Liver (tissue), 9 donors: Measurements from ENCODE around the gene FOXK1. TPM values are rescaled to one million over a fixed set of nuclear protein-coding genes. Genes with fewer than 3 reads are reported as not detected.

Experiments used
- DNase-seq: peaks from one replicate; pipeline ENCODE4 v3.0.0-alpha.2; 2017; ENCODE audit warnings: low spot score
- H3K27ac ChIP-seq, 2 donors: one replicate each; pipeline ENCODE4 v1.7.0; 2013; ENCODE audit warnings: inconsistent platforms in 2 of 2, low read length in 2 of 2, control low read depth in 1 of 2, low read depth in 1 of 2, mild to moderate bottlenecking in 1 of 2
- H3K27me3 ChIP-seq, 4 donors: one replicate each; pipeline versions ENCODE4 v1.6.1 to v1.7.0; 2013; ENCODE audit warnings: low read length in 3 of 4, inconsistent platforms in 1 of 4, mild to moderate bottlenecking in 1 of 4, moderate library complexity in 1 of 4; ENCODE audit not compliant: control insufficient read depth in 4 of 4, insufficient read depth in 4 of 4
- H3K36me3 ChIP-seq, 4 donors: one replicate each; pipeline versions ENCODE4 v1.6.1 to v1.7.0; 2013; ENCODE audit warnings: low read length in 3 of 4, mild to moderate bottlenecking in 3 of 4, low read depth in 1 of 4, moderate library complexity in 1 of 4; ENCODE audit not compliant: control insufficient read depth in 4 of 4, insufficient read depth in 3 of 4
- H3K4me1 ChIP-seq, 4 donors: one replicate each; pipeline versions ENCODE4 v1.6.1 to v1.7.0; 2013; ENCODE audit warnings: low read length in 3 of 4, mild to moderate bottlenecking in 3 of 4, moderate library complexity in 1 of 4; ENCODE audit not compliant: control insufficient read depth in 4 of 4, insufficient read depth in 4 of 4
- H3K4me3 ChIP-seq, 3 donors: one replicate each; pipeline versions ENCODE4 v1.6.1 to v1.7.0; 2013; ENCODE audit warnings: low read length in 3 of 3, control low read depth in 1 of 3, low read depth in 1 of 3, mild to moderate bottlenecking in 1 of 3
- H3K9ac ChIP-seq, 2 donors: one replicate each; pipeline ENCODE4 v1.7.0; 2013; ENCODE audit warnings: low read length in 2 of 2, mild to moderate bottlenecking in 2 of 2, moderate library complexity in 2 of 2, control low read depth in 1 of 2, low read depth in 1 of 2
- H3K9me3 ChIP-seq, 4 donors: one replicate each; pipeline versions ENCODE4 v1.6.1 to v1.7.0; 2013; ENCODE audit warnings: low read length in 3 of 4; ENCODE audit not compliant: control insufficient read depth in 4 of 4
- EGR1 ChIP-seq, 2 donors: IDR thresholded peaks; 2 replicates each; pipeline ENCODE4 v1.6.1; 2016 to 2018; ENCODE audit warnings: antibody characterized with exemption in 2 of 2, low read depth in 2 of 2
- FOXA1 ChIP-seq: IDR thresholded peaks from 2 replicates; pipeline ENCODE4 v1.6.1; 2016; ENCODE audit warnings: antibody characterized with exemption
- FOXA2 ChIP-seq: IDR thresholded peaks from 2 replicates; pipeline ENCODE4 v1.6.1; 2016; ENCODE audit warnings: antibody characterized with exemption
- GABPA ChIP-seq, 2 donors: IDR thresholded peaks in 1 of 2; conservative IDR thresholded peaks in 1 of 2; 2 replicates each; pipeline ENCODE4 v1.6.1; 2016; ENCODE audit warnings: antibody characterized with exemption in 2 of 2, mild to moderate bottlenecking in 1 of 2, moderate library complexity in 1 of 2
- HNF4A ChIP-seq, 2 donors: conservative IDR thresholded peaks; 2 replicates each; pipeline ENCODE4 v1.6.1; 2016; ENCODE audit warnings: antibody characterized with exemption in 2 of 2, mild to moderate bottlenecking in 2 of 2
- HNF4G ChIP-seq: IDR thresholded peaks from 2 replicates; pipeline ENCODE4 v1.6.1; 2016; ENCODE audit warnings: antibody characterized with exemption
- JUND ChIP-seq, 2 donors: IDR thresholded peaks; 2 replicates each; pipeline ENCODE4 v1.6.1; 2016; ENCODE audit warnings: antibody characterized with exemption in 2 of 2
- NR2F2 ChIP-seq: IDR thresholded peaks from 2 replicates; pipeline ENCODE4 v1.6.1; 2016; ENCODE audit warnings: antibody characterized with exemption
- RAD21 ChIP-seq, 2 donors: IDR thresholded peaks; 2 replicates each; pipeline ENCODE4 v1.6.1; 2016; ENCODE audit warnings: antibody characterized with exemption in 2 of 2, mild to moderate bottlenecking in 2 of 2
- RXRA ChIP-seq, 2 donors: IDR thresholded peaks; 2 replicates each; pipeline ENCODE4 v1.6.1; 2017 to 2018; ENCODE audit warnings: antibody characterized with exemption in 2 of 2, mild to moderate bottlenecking in 1 of 2
- SP1 ChIP-seq: IDR thresholded peaks from 2 replicates; pipeline ENCODE4 v1.6.1; 2018; ENCODE audit warnings: antibody characterized with exemption, mild to moderate bottlenecking
- TAF1 ChIP-seq: conservative IDR thresholded peaks from 2 replicates; pipeline ENCODE4 v1.6.1; 2016; ENCODE audit warnings: antibody characterized with exemption, mild to moderate bottlenecking
- YY1 ChIP-seq: IDR thresholded peaks from 2 replicates; pipeline ENCODE4 v1.6.1; 2016; ENCODE audit warnings: antibody characterized with exemption, mild to moderate bottlenecking
- WGBS: extraction: QIAGEN DNeasy Blood & Tissue Kit; methylation state at CpG from one replicate; pipeline ENCODE4 v1.1.7; 2013; 5-methylcytosine and 5-hydroxymethylcytosine counted together
- polyA plus RNA-seq, 2 donors: library from polyadenylated mRNA; stranded (reverse) in 1 of 2; unstranded in 1 of 2; fragments of 200-250 nt in 1 of 2; fragments of >200 nt in 1 of 2; fragmentation: Nextera tagmentation in 1 of 2; extraction: Ambion mirVana in 1 of 2; gene quantifications; one replicate each; pipeline versions ENCODE4 v1.2.1 to v1.2.3, GENCODE V29; 2013 to 2015
- total RNA-seq, 2 donors: library from RNA; depleted of rRNA; stranded (reverse); fragments of >200 nt; gene quantifications; one replicate each; pipeline ENCODE4 v1.2.3, GENCODE V29; 2014
- TF ChIP-seq, protein P1 (sequence below): IDR thresholded peaks from 2 replicates; pipeline ENCODE4 v1.6.1; 2016; ENCODE audit warnings: antibody characterized with exemption
- TF ChIP-seq, protein P2 (sequence below): IDR thresholded peaks from 2 replicates; pipeline ENCODE4 v1.6.1; 2016; ENCODE audit warnings: antibody characterized with exemption
- TF ChIP-seq, protein P3 (sequence below): fragments of 150-350 bp; IDR thresholded peaks from 2 replicates; pipeline ENCODE4 v1.5.1; 2017; ENCODE audit warnings: improper control_type of control experiment, low read depth, low read length; ENCODE audit not compliant: missing input control
- TF ChIP-seq, protein P4 (sequence below): IDR thresholded peaks from 2 replicates; pipeline ENCODE4 v1.6.1; 2016; ENCODE audit warnings: antibody characterized with exemption, mild to moderate bottlenecking
- donor health status: healthy.
- donor health status: healthy.
- donor health status: healthy.
- donor health status: healthy.
- donor health status: healthy.

Gene FOXK1
- total and polyA plus RNA-seq, 4 donors: 1.2 to 8.5 (median 4.4) TPM

DNA sequence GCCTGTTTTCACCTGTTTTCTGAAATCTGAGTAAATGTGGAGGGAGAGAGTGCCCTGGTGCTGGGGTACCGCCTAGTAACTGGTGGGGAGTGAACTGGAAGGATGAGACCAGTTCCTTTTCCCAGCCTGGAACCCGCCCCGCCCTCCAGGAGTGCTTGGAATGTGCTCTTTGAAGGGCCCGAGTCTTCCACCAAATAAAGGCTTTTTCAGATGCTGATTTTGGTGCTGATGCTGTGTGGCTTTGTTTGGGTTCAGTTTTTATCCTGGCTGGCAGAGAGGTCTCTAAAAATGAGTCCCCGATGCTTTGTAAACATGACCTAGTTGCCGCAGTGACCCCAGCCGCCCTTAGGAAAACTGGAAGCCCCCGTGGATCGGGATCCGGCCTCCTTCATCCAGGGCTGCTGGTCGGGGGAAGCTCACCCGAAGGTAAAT lies 25.9 kb downstream of the FOXK1 start:
- Histone ChIP-seq H3K9ac (no peak overlapping the region), H3K4me1 (peaks cover 3 to 14% (median 9%) of the 10 kb centered on the region in 4 donors), H3K9me3 (no peaks in the 10 kb centered on the region), H3K27me3 (no peaks in the 10 kb centered on the region), H3K36me3 (no peaks in the 10 kb centered on the region), H3K27ac (no peak overlapping the region), H3K4me3 (no peak overlapping the region)
- no peak for DNase-seq
- no peak for TF ChIP-seq YY1
- TF ChIP-seq FOXA1: no peak
- 83% methylated on average over 12 of the region's 12 CpGs for WGBS

DNA sequence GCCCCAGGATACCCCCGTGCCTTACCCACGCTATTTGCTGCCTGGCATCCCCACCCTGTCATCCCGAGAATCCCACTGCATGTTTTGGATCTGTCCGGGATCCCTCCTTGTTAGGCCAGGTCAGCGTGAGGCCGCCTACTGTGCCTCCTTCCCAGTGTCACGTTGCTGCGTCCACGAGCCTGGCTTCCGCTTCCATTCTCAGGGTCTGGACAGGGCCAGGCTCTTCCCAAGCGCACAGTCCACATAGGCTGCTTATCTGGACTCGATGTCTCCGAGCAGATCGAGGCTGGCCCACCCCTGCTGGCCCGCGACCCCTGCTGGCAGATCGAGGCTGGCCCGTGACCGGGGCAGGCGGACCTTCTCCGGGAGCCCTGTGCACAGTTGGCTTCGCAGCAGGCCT lies 27.1 kb downstream of the FOXK1 start:
- DNase-seq: no peak
- no peak overlapping the region for H3K4me3 ChIP-seq
- H3K36me3 ChIP-seq: no peaks in the 10 kb centered on the region
- H3K27me3 ChIP-seq: no peaks in the 10 kb centered on the region
- H3K9me3 ChIP-seq: no peaks in the 10 kb centered on the region
- WGBS: 87% methylated on average over 22 of the region's 22 CpGs
- no peak overlapping the region for H3K27ac ChIP-seq
- TF ChIP-seq, protein P1, sequence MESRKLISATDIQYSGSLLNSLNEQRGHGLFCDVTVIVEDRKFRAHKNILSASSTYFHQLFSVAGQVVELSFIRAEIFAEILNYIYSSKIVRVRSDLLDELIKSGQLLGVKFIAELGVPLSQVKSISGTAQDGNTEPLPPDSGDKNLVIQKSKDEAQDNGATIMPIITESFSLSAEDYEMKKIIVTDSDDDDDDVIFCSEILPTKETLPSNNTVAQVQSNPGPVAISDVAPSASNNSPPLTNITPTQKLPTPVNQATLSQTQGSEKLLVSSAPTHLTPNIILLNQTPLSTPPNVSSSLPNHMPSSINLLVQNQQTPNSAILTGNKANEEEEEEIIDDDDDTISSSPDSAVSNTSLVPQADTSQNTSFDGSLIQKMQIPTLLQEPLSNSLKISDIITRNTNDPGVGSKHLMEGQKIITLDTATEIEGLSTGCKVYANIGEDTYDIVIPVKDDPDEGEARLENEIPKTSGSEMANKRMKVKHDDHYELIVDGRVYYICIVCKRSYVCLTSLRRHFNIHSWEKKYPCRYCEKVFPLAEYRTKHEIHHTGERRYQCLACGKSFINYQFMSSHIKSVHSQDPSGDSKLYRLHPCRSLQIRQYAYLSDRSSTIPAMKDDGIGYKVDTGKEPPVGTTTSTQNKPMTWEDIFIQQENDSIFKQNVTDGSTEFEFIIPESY: no peak
- TF ChIP-seq RAD21 (IDR thresholded peaks at IDR 0.05): no peak
- no peak for TF ChIP-seq FOXA1
- no peak for TF ChIP-seq TAF1
- no peak for TF ChIP-seq YY1
- no peak for TF ChIP-seq SP1
- no peak for TF ChIP-seq EGR1 (IDR thresholded peaks at IDR 0.05; ENCODE audit: low read depth in 2 of 2)
- TF ChIP-seq, protein P2, sequence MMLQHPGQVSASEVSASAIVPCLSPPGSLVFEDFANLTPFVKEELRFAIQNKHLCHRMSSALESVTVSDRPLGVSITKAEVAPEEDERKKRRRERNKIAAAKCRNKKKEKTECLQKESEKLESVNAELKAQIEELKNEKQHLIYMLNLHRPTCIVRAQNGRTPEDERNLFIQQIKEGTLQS: no peak
- no peak for TF ChIP-seq GABPA (IDR thresholded peaks at IDR 0.05 in 1 of 2, conservative IDR thresholded peaks at IDR 0.05 in 1 of 2)
- TF ChIP-seq HNF4A (conservative IDR thresholded peaks at IDR 0.05): no peak
- TF ChIP-seq JUND (IDR thresholded peaks at IDR 0.05): no peak
- no peak for TF ChIP-seq HNF4G
- no peak for TF ChIP-seq NR2F2
- H3K4me1 ChIP-seq: peaks cover 7 to 17% (median 11%) of the 10 kb centered on the region in 4 donors
- H3K9ac ChIP-seq: no peak overlapping the region

DNA sequence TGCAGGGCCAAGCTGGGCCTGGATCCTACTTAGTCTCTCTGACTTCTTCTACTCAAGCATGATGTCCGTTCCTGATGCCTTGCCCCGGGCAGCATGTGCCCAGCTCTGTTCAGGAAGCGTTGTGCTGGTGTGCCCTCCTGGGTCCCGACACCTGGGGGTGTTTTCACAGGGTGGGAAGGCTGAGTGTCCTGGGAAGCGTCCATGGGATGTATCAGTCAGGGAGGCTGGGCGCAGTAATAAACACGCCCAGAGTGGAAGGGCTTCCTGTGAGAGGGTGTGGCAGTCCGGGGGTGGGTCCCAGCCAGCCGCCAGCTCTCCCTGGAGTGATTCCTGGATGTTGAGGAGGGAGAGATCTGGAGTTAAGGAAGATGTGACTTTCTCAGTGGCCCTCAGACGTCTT lies 29.0 kb downstream of the FOXK1 start:
- no peak overlapping the region for H3K27ac ChIP-seq
- WGBS: 94% methylated on average over 10 of the region's 10 CpGs
- H3K4me3 ChIP-seq: no peak overlapping the region
- no peak overlapping the region for H3K9ac ChIP-seq
- no peaks in the 10 kb centered on the region for H3K9me3 ChIP-seq
- no peaks in the 10 kb centered on the region for H3K36me3 ChIP-seq
- no peak for DNase-seq
- H3K27me3 ChIP-seq: no peaks in the 10 kb centered on the region
- peaks cover 9 to 32% (median 23%) of the 10 kb centered on the region in 4 donors for H3K4me1 ChIP-seq
- TF ChIP-seq RXRA (IDR thresholded peaks at IDR 0.05): no peak
- TF ChIP-seq, protein P3, sequence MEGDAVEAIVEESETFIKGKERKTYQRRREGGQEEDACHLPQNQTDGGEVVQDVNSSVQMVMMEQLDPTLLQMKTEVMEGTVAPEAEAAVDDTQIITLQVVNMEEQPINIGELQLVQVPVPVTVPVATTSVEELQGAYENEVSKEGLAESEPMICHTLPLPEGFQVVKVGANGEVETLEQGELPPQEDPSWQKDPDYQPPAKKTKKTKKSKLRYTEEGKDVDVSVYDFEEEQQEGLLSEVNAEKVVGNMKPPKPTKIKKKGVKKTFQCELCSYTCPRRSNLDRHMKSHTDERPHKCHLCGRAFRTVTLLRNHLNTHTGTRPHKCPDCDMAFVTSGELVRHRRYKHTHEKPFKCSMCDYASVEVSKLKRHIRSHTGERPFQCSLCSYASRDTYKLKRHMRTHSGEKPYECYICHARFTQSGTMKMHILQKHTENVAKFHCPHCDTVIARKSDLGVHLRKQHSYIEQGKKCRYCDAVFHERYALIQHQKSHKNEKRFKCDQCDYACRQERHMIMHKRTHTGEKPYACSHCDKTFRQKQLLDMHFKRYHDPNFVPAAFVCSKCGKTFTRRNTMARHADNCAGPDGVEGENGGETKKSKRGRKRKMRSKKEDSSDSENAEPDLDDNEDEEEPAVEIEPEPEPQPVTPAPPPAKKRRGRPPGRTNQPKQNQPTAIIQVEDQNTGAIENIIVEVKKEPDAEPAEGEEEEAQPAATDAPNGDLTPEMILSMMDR: no peak
- TF ChIP-seq SP1: no peak
- TF ChIP-seq, protein P4, sequence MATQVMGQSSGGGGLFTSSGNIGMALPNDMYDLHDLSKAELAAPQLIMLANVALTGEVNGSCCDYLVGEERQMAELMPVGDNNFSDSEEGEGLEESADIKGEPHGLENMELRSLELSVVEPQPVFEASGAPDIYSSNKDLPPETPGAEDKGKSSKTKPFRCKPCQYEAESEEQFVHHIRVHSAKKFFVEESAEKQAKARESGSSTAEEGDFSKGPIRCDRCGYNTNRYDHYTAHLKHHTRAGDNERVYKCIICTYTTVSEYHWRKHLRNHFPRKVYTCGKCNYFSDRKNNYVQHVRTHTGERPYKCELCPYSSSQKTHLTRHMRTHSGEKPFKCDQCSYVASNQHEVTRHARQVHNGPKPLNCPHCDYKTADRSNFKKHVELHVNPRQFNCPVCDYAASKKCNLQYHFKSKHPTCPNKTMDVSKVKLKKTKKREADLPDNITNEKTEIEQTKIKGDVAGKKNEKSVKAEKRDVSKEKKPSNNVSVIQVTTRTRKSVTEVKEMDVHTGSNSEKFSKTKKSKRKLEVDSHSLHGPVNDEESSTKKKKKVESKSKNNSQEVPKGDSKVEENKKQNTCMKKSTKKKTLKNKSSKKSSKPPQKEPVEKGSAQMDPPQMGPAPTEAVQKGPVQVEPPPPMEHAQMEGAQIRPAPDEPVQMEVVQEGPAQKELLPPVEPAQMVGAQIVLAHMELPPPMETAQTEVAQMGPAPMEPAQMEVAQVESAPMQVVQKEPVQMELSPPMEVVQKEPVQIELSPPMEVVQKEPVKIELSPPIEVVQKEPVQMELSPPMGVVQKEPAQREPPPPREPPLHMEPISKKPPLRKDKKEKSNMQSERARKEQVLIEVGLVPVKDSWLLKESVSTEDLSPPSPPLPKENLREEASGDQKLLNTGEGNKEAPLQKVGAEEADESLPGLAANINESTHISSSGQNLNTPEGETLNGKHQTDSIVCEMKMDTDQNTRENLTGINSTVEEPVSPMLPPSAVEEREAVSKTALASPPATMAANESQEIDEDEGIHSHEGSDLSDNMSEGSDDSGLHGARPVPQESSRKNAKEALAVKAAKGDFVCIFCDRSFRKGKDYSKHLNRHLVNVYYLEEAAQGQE: no peak
- TF ChIP-seq, protein P2: no peak
- TF ChIP-seq EGR1 (IDR thresholded peaks at IDR 0.05; ENCODE audit: low read depth in 2 of 2): no peak
- TF ChIP-seq NR2F2: no peak
- TF ChIP-seq YY1: no peak
- TF ChIP-seq FOXA2: no peak
- no peak for TF ChIP-seq JUND (IDR thresholded peaks at IDR 0.05)
- no peak for TF ChIP-seq RAD21 (IDR thresholded peaks at IDR 0.05)
- TF ChIP-seq GABPA (IDR thresholded peaks at IDR 0.05 in 1 of 2, conservative IDR thresholded peaks at IDR 0.05 in 1 of 2): no peak
- TF ChIP-seq, protein P1: no peak
- TF ChIP-seq FOXA1: no peak
- TF ChIP-seq HNF4A (conservative IDR thresholded peaks at IDR 0.05): no peak
